Measurements from ENCODE around the gene ATP1A3. TPM values are rescaled to one million over a fixed set of nuclear protein-coding genes. Genes with fewer than 3 reads are reported as not detected.

Gene ATP1A3
- total RNA-seq, 3 donors from 2014 or later: not detected

- Histone ChIP-seq H3K27me3 (peaks cover 3 to 85% of the 10 kb centered on the region in 2 donors), H3K36me3 (no peaks in the 10 kb centered on the region), H3K27ac (no peak within 1 kb of the TSS), H3K9me3 (no peaks in the 10 kb centered on the region), H3K4me1 (peaks cover 0 to 7% of the 10 kb centered on the region in 2 donors), H3K4me3 (peak within 1 kb of the TSS; percentile 26 to 64 (median 51))
- TF ChIP-seq POLR2A (IDR thresholded peaks at IDR 0.05) (no peak), POLR2AphosphoS5 (IDR thresholded peaks at IDR 0.05) (no peak), CTCF (IDR thresholded peaks at IDR 0.05) (no peak)
- no peak for DNase-seq (ENCODE audit: low spot score in 2 of 2)
- intact Hi-C loops (cut with DNase I; ENCODE audit: low total_unique reads): loop anchor here (5.0 kb wide), 1 partner anchor 446 kb away; no protein-coding TSS in a partner anchor
Measured at GRCh38 chr19:41928221-41928683, 65.8 kb downstream of the ATP1A3 start, which contains the start of gene ERFL. Gene ERFL, minus strand, starts transcription at chr19:41928449. Its CDS starts 15,530 bp downstream, at chr19:41912919.

DNA sequence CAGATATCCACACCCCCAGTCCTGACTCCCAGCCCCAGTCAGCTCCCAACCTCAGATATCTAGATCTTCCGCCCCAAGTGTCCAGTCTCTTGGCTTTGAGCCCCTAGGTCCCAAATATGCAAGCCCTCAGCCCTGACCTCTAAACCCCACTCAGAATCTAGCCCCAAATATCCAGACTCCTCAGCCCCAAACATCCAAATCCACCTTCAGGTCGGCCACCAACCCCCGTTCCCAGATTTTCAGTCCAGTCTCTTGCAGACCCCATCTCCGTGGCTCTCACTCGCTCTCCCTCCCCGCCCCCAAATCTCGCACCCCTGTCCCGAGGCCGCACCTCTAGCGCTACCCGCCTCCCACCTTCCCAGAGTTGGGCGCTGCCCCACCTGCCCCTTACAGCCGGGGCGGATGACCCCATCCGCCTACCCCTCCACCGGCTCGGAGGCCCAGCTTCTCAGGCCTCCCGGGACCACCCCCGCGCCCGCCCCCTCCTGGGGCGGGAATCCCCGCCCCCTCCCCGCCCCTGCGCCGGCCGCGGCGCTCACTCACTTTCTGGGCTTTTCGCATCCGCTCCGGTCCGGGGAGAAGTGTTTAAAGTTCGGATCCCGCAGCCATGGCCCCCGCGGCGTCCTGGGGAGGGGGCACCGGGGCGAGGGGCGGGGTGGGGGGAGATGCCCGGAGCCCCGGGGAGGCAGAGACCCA, 66.4 kb downstream of the ATP1A3 start:
- Histone ChIP-seq H3K36me3 (no peaks in the 10 kb centered on the region), H3K27ac (no peak overlapping the region), H3K4me3 (peak overlapping the region; percentile 26 to 64 (median 51)), H3K9me3 (no peaks in the 10 kb centered on the region), H3K4me1 (peaks cover 0 to 7% of the 10 kb centered on the region in 2 donors), H3K27me3 (peaks cover 3 to 86% of the 10 kb centered on the region in 2 donors)
- intact Hi-C loops (cut with DNase I; ENCODE audit: low total_unique reads): loop anchor here (5.0 kb wide), 1 partner anchor 445 kb away; no protein-coding TSS in a partner anchor
- DNase-seq (ENCODE audit: low spot score in 2 of 2): no peak
- TF ChIP-seq POLR2AphosphoS5 (IDR thresholded peaks at IDR 0.05) (no peak), CTCF (IDR thresholded peaks at IDR 0.05) (no peak), POLR2A (IDR thresholded peaks at IDR 0.05) (no peak)

GRCh38 chr19:41926763-41927496, 67.1 kb downstream of the ATP1A3 start:
- Histone ChIP-seq H3K4me1 (peaks cover 0 to 7% of the 10 kb centered on the region in 2 donors), H3K9me3 (no peaks in the 10 kb centered on the region), H3K36me3 (no peaks in the 10 kb centered on the region), H3K27me3 (peaks cover 3 to 86% of the 10 kb centered on the region in 2 donors), H3K4me3 (no peak overlapping the region), H3K27ac (no peak overlapping the region)
- intact Hi-C loops (cut with DNase I; ENCODE audit: low total_unique reads): loop anchor here (5.0 kb wide), 1 partner anchor 445 kb away; no protein-coding TSS in a partner anchor
- TF ChIP-seq POLR2AphosphoS5 (IDR thresholded peaks at IDR 0.05): no peak
- TF ChIP-seq CTCF (IDR thresholded peaks at IDR 0.05): no peak
- TF ChIP-seq POLR2A (IDR thresholded peaks at IDR 0.05): no peak
- no peak for DNase-seq (ENCODE audit: low spot score in 2 of 2)

GRCh38 chr19:41926028-41926762, 67.8 kb downstream of the ATP1A3 start:
- TF ChIP-seq CTCF (IDR thresholded peaks at IDR 0.05): no peak
- TF ChIP-seq POLR2AphosphoS5 (IDR thresholded peaks at IDR 0.05): no peak
- no peak for TF ChIP-seq POLR2A (IDR thresholded peaks at IDR 0.05)
- H3K27me3 ChIP-seq: peaks cover 3 to 86% of the 10 kb centered on the region in 2 donors
- no peak overlapping the region for H3K4me3 ChIP-seq
- H3K36me3 ChIP-seq: no peaks in the 10 kb centered on the region
- peaks cover 0 to 7% of the 10 kb centered on the region in 2 donors for H3K4me1 ChIP-seq
- DNase-seq (ENCODE audit: low spot score in 2 of 2): no peak
- intact Hi-C loops (cut with DNase I; ENCODE audit: low total_unique reads): loop anchor here (5.0 kb wide), 1 partner anchor 444 kb away; no protein-coding TSS in a partner anchor
- no peaks in the 10 kb centered on the region for H3K9me3 ChIP-seq
- H3K27ac ChIP-seq: no peak overlapping the region
